ENCODE data around the gene ANKZF1. TPM values are rescaled to one million over a fixed set of nuclear protein-coding genes. Genes with fewer than 3 reads are reported as not detected.
A peak's percentile ranks its signal among the peaks of the same experiment; 100 is the strongest.

The ANKZF1 gene
- total and polyA plus RNA-seq, 2 donors (not counting 1 experiment from before 2014, with no cell fraction given) = 152 to 181 TPM

DNA sequence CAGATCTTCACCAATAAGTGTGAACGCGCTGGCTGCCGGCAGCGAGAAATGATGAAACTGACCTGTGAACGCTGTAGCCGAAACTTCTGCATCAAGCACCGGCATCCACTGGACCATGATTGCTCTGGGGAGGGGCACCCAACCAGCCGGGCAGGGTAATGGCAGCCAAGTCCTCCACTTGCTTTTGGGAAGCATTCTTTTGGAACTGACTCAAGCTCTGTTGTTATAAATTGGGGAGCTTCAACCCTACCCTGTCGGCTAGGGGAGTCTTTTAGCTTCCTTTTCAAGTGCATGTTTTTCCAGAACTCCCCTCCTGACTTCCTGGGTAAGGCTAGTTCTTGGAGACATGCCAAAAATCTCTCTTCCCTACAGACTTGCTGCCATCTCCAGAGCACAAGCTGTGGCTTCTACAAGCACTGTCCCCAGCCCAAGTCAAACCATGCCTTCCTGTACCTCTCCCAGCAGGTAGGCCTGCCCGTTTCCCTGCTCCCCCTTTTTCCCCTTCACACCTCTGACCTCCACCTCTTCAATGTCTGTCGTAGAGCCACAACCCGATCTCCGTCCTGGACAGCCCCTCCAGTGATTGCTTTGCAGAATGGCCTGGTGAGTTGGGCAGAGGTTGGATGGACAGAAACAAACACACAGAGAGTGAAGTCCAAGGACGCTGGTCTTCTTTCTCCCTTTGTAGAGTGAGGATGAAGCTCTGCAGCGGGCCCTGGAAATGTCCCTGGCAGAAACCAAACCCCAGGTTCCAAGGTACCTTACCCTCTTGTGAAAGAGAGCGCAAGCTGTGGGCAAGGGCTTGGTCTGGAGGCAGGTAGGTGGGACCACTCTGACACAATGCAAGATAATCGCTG lies 21.5 kb upstream of the ANKZF1 start:
- Mint-ChIP-seq H3K4me1 (peaks cover 28% of the 10 kb centered on the region), H3K27me3 (no peaks in the 10 kb centered on the region), H3K4me3 (peak overlapping the region; percentile 69), H3K9me3 (ENCODE audit: insufficient read depth) (no peaks in the 10 kb centered on the region), H3K27ac (peak overlapping the region; percentile 79)
- Histone ChIP-seq H3K4me1 (ENCODE audit: control insufficient read depth in 2 of 2, insufficient read depth in 2 of 2, low read length in 2 of 2) (peaks cover 16 to 23% of the 10 kb centered on the region in 2 donors), H3K27me3 (replicated peaks in 1 of 4; ENCODE audit: control extremely low read depth in 1 of 4, control insufficient read depth in 3 of 4, insufficient read depth in 4 of 4, low read length in 3 of 4) (no peaks in the 10 kb centered on the region), H3K4me2 (replicated peaks; ENCODE audit: low read depth, low read length, poor library complexity, severe bottlenecking) (peak overlapping the region; percentile 80), H3K79me2 (ENCODE audit: control insufficient read depth, insufficient read depth, low read length) (peaks cover 6% of the 10 kb centered on the region), H3K4me3 (ENCODE audit: control extremely low read depth in 1 of 5, extremely low read depth in 1 of 5, insufficient read depth in 1 of 5, low read depth in 2 of 5, low read length in 4 of 5) (no peak overlapping the region), H2AFZ (ENCODE audit: insufficient read depth, low read depth, low read length, poor library complexity, severe bottlenecking) (no peak overlapping the region), H4K20me1 (ENCODE audit: control insufficient read depth, insufficient read depth, low read length, poor library complexity, severe bottlenecking) (peaks cover 14% of the 10 kb centered on the region), H3K36me3 (replicated peaks in 1 of 2; ENCODE audit: control extremely low read depth in 1 of 2, control insufficient read depth in 1 of 2, extremely low read depth in 1 of 2, insufficient read depth in 2 of 2, low read length in 1 of 2) (peaks cover 7 to 24% of the 10 kb centered on the region in 2 experiments), H3K27ac (ENCODE audit: low read length in 2 of 2) (peak overlapping the region in 1 of 2 donors; percentile 94), H3K9ac (ENCODE audit: low read length) (no peak overlapping the region), H3K9me3 (ENCODE audit: control extremely low read depth in 1 of 3, control insufficient read depth in 2 of 3, insufficient read depth in 1 of 3, low read length in 2 of 3) (no peaks in the 10 kb centered on the region)
- POLR2A ChIA-PET = interaction anchor here (3.0 kb wide), 1 partner anchor 32 kb away, joined by 46 read pairs; the partner anchor contains the start of genes CNPPD1 and RETREG2
- no peak for TF ChIP-seq EZH2 (IDR thresholded peaks at IDR 0.05; ENCODE audit: borderline replicate concordance, insufficient read depth, low read depth, low read length, poor library complexity, severe bottlenecking)
- TF ChIP-seq, protein P1, sequence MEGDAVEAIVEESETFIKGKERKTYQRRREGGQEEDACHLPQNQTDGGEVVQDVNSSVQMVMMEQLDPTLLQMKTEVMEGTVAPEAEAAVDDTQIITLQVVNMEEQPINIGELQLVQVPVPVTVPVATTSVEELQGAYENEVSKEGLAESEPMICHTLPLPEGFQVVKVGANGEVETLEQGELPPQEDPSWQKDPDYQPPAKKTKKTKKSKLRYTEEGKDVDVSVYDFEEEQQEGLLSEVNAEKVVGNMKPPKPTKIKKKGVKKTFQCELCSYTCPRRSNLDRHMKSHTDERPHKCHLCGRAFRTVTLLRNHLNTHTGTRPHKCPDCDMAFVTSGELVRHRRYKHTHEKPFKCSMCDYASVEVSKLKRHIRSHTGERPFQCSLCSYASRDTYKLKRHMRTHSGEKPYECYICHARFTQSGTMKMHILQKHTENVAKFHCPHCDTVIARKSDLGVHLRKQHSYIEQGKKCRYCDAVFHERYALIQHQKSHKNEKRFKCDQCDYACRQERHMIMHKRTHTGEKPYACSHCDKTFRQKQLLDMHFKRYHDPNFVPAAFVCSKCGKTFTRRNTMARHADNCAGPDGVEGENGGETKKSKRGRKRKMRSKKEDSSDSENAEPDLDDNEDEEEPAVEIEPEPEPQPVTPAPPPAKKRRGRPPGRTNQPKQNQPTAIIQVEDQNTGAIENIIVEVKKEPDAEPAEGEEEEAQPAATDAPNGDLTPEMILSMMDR (IDR thresholded peaks at IDR 0.05) = no peak
- WGBS (ENCODE audit: insufficient coverage) = 85% methylated on average over 11 of the region's 17 CpGs
- CTCF ChIA-PET = interaction anchor here (0.7 to 7.3 kb wide), 9 partner anchors 16 to 92 kb away, joined by 3 to 65 read pairs (median 4); partner anchors contain the start of genes CNPPD1, NHEJ1 and TUBA4A
- ATAC-seq (ENCODE audit: low read depth) (no peak), DNase-seq (no peak)
- intact Hi-C loops (cut with micrococcal nuclease) = loop anchor here (1.0 to 2.0 kb wide), 2 partner anchors 21 to 37 kb away; partner anchors contain the start of genes ANKZF1, ATG9A, GLB1L and STK16

Measured in B cell (primary cell).